Retinal pigment epithelial cell (primary cell): Measurements from ENCODE around the gene RRBP1.

ENCODE experiments used
- DNase-seq: peaks from one replicate; pipeline ENCODE4 v3.0.0-alpha.2; 2010; ENCODE audit warnings: low read depth
- H3K4me3 ChIP-seq: 2 replicates; pipeline ENCODE4 v1.5.1; 2011; ENCODE audit warnings: mild to moderate bottlenecking, low read length, control low read depth, moderate library complexity
- TF ChIP-seq, protein P1 (sequence below): conservative IDR thresholded peaks from 2 replicates; pipeline ENCODE4 v1.5.1; 2011; ENCODE audit warnings: low read depth, low read length, control low read depth, inconsistent platforms

RRBP1 gene

DNA sequence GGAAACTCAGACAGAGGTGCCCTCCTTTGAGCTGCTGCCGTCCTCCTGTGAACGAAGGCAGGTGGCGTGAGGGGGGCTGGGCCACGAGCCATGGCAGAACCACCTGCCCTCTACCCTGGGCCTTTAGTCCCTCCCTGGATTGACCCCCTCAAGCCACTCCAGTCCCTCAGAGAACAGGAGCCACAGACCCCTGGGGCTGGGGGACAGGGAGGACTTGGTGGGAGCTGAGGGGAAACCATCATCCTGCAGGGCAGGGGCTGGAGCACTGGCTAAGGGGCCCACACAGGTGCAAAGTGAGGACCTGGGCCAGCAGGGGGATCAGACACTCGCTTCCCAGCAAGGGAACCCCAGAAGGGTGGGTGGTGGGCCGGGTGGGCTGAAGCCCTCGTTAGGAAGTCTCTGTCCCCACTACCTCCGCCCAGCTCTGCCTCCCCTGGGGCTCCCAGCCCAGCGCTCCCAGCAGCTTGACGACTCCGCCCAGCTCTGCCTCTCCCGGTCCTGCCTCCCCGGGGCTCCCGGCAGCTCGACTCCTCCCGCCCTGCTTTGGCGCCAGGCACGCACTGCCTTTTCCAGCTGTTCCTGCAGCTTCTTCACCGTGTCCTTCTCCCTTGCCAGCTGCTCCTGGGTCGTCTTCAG lies 67.7 kb downstream of the RRBP1 start:
- no peak overlapping the region for H3K4me3 ChIP-seq
- no peak for DNase-seq
- TF ChIP-seq, protein P1, sequence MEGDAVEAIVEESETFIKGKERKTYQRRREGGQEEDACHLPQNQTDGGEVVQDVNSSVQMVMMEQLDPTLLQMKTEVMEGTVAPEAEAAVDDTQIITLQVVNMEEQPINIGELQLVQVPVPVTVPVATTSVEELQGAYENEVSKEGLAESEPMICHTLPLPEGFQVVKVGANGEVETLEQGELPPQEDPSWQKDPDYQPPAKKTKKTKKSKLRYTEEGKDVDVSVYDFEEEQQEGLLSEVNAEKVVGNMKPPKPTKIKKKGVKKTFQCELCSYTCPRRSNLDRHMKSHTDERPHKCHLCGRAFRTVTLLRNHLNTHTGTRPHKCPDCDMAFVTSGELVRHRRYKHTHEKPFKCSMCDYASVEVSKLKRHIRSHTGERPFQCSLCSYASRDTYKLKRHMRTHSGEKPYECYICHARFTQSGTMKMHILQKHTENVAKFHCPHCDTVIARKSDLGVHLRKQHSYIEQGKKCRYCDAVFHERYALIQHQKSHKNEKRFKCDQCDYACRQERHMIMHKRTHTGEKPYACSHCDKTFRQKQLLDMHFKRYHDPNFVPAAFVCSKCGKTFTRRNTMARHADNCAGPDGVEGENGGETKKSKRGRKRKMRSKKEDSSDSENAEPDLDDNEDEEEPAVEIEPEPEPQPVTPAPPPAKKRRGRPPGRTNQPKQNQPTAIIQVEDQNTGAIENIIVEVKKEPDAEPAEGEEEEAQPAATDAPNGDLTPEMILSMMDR: no peak

DNA sequence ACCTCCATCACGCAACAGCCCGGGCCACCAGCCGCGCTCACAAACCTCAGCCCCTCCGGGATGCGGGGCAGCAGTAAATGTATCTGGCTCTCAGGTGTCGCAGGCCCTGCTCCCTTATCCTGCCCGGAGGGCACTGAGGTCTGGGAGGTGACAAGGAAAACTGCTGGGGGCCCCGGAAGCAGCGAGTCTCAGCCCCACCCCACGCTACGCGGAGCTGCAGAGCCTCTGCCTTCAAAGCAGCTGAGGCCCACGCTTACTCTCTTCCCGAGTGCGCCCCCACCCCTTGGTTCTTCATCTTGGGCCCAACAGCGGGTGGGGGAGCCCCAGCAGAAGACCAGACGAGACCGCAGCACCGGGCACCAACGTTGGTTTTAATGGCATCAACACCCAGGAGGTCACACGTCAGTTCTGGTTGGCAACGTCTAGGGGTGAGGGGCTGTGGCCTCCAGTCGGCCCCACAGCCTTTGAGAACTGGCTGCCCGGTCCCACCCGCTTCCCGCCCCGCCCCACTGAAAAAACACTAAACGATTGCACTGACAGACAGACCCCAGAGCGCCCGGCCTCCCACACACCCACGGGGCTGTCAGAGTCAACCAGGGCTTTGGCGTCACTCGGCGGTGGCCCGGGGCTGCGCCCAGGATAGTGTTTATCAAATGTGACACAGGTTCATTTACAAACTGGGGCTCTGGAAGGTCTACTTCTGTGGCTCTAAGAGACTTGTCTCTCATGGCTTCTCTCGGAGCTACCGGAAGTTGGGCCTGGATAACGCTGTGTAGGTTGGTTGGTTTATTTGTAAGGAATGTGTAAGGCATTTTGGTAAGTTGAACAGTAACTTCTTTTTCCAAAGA lies 68.5 kb downstream of the RRBP1 start:
- no peak for DNase-seq
- H3K4me3 ChIP-seq: no peak overlapping the region
- TF ChIP-seq, protein P1: no peak

DNA sequence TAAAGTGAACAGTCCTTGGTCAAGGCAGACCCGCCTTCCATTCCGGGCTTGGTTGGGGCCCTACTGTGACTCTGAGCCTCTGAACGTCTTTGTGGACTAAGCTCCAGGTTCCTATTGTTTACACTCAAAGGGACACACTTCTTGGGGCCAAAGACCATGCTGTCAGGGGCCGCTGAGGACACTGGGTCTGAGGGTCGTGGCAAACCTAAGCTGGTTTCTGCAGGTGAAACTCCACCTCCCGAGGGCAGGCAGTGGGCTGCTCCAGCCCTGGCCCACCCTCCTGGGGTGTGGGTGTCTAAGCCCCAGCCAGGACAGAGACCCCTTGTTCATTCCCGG lies 69.1 kb downstream of the RRBP1 start:
- H3K4me3 ChIP-seq: no peak overlapping the region
- no peak for DNase-seq
- TF ChIP-seq, protein P1: no peak

DNA sequence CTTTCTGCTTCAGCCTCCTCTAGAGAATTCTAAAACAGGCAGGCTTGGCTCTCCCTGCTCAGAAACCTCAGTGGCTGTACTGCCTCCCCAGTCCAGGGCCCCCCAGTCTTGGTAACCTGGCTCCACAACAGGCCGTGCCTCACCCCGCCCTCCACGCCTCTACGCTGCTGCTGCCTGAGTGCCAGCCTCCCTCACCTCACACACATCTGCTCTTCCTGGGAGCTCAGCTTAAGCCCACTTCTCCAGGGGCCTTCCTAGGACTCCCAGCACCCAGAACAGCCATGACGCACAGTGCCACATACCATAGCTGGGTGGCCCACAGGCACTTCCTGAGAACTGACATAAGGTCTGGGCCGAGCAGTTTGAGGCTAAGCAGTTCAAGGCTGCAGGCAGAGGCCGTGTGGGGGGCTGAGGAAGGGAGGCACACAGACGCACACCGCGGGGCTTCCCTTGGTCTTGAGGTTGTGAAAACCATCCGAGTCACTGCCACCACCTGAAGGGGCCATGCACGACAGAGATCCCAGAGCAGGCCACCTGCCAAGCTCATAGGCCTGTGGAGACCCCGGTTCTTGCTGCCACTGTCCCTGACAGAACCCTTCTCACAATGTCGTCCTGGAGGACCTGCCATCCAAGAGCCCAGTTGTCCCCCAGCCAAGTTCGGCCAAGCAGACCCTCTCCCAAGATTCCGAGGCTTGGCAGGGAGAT lies 69.6 kb downstream of the RRBP1 start:
- DNase-seq: peak; percentile 68
- no peak overlapping the region for H3K4me3 ChIP-seq
- TF ChIP-seq, protein P1: no peak

DNA sequence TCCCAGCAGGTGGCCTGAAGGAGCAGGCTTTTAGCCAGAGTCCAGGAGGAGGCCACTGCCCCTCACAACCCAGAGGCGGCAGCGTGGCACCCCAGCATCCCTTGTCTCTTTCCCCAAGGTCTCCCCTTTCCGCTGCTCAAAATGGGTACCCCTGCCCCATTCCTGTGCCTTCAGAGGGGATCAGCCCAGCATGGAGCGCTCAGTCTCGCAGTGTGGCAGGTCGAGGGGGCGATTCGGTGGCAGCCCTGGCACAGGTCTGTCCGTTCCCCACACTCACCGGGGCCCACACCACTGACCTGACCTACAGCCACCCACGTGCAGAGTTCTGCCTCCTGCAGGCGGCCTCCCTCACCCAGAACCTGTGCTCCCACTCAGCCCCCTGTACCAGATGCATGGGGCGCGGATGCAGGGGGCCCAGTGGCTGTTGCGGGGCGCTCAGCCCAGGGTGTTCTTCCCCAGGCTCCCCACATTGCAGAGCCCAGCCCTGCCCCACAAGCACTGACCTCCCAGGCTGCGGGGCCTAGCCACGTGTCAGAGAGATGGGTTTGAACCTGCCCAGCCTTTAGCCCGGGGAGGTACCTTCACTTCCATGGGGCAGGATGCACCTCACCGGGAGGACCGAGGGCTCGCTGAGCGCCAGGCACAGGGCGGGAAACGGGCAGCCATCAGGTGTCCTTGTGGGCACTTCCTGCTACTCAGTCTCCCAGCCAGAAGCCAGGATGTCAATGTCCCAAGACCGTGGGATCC lies 70.3 kb downstream of the RRBP1 start:
- no peak overlapping the region for H3K4me3 ChIP-seq
- DNase-seq: no peak
- TF ChIP-seq, protein P1: peak; percentile 65

- no peak for DNase-seq
- TF ChIP-seq, protein P1: no peak
- no peak overlapping the region for H3K4me3 ChIP-seq
Observed at GRCh38 chr20:17611290-17611539, 70.8 kb downstream of the RRBP1 start.
